Measurements from ENCODE around the gene PDXDC1.
"Not testable (repeated sequence)": the region's sequence is repeated elsewhere in the genome, so short reads cannot be mapped to it uniquely, and the experiment has no call there.

Gene PDXDC1

DNA sequence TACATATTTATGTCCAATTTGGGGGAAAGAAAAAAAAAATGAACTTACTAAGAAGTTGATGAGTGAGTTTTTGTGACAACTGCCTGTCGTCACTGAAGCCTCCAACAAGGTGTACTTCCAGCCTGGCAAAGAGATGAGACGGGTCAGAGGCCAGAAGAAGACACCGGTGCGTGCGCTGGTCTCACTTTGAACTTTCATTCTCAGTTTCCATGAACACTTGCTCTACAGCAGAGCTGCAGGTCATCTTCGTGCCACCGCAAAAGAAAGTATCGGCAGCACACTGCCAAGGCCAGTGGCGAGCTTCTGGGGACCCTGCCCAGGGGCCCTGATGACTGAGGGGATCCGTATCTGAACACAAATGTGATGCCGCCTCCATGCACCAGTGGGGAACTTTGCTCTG, 69.5 kb downstream of the PDXDC1 start:
- no peak for DNase-seq
- H3K27ac Mint-ChIP-seq: no peak overlapping the region
- H3K36me3 Mint-ChIP-seq (ENCODE audit: low read depth): peaks cover 45% of the 10 kb centered on the region
- no peaks in the 10 kb centered on the region for H3K27me3 Mint-ChIP-seq (ENCODE audit: low read depth, poor library complexity)
- H3K4me3 Mint-ChIP-seq: no peak overlapping the region
- TF ChIP-seq, protein P1, sequence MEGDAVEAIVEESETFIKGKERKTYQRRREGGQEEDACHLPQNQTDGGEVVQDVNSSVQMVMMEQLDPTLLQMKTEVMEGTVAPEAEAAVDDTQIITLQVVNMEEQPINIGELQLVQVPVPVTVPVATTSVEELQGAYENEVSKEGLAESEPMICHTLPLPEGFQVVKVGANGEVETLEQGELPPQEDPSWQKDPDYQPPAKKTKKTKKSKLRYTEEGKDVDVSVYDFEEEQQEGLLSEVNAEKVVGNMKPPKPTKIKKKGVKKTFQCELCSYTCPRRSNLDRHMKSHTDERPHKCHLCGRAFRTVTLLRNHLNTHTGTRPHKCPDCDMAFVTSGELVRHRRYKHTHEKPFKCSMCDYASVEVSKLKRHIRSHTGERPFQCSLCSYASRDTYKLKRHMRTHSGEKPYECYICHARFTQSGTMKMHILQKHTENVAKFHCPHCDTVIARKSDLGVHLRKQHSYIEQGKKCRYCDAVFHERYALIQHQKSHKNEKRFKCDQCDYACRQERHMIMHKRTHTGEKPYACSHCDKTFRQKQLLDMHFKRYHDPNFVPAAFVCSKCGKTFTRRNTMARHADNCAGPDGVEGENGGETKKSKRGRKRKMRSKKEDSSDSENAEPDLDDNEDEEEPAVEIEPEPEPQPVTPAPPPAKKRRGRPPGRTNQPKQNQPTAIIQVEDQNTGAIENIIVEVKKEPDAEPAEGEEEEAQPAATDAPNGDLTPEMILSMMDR (IDR thresholded peaks at IDR 0.05): no peak
- peaks cover 6% of the 10 kb centered on the region for H3K4me1 Mint-ChIP-seq
- H3K9me3 Mint-ChIP-seq: no peaks in the 10 kb centered on the region

DNA sequence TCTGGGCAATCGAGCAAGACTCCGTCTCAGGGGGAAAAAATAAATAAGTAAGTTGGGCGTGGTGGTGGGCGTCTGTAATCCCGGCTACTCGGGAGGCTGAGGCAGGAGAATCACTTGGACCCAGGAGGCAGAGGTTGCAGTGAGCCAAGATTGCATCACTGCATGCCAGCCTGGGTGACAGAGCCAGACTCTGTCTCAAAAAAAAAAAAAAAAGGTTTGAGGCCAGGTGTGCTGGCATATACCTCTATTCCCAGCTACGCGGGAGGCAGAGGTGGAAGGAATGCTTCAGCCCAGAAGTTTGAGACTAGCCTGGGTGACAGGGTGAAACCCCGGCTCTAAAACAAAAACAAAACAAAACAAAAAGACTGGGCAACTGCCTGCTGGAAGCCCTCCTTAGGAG, 70.4 kb downstream of the PDXDC1 start:
- not testable (repeated sequence) for DNase-seq; H3K9me3 Mint-ChIP-seq; H3K4me1 Mint-ChIP-seq; H3K27me3 Mint-ChIP-seq (ENCODE audit: low read depth, poor library complexity); H3K4me3 Mint-ChIP-seq
- peak overlapping the region; percentile 5 for H3K27ac Mint-ChIP-seq
- peaks cover 37% of the 10 kb centered on the region for H3K36me3 Mint-ChIP-seq (ENCODE audit: low read depth)

DNA sequence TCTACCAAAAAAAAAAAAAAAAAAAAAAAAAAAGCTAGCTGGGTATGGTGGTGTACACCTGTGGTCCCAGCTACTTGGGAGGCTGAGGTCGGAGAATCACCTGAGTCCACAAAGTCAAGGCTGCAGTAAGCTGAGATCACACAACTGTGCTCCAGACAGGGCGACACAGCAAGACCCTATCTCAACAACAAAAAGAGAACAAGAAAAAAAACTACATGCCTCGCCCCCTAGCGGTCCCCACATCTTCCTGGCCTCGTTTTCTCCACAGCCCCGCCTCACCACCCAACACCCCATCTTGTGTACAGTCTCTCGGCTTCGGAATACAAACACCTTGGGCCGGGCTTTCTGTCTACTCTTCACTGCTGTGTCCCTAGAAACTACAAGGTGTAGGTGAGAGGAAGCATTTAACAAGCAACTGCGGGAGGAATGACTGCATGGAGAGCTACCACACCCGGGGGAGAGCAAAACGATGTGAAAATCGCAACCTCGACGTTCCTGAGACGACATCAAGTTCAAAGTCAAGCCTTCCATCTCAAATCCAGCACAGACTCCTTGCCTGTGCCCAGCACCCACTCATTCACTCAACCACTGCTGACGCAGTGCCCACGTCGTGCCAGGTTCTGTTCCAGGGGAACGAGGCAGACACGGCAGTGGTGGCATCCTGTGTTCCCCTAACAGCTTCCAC, 72.0 kb downstream of the PDXDC1 start:
- Mint-ChIP-seq H3K4me3 (no peak overlapping the region), H3K9me3 (no peaks in the 10 kb centered on the region), H3K36me3 (ENCODE audit: low read depth) (peaks cover 34% of the 10 kb centered on the region), H3K27ac (peak overlapping the region; percentile 77), H3K4me1 (peaks cover 3% of the 10 kb centered on the region), H3K27me3 (ENCODE audit: low read depth, poor library complexity) (peaks cover 3% of the 10 kb centered on the region)
- DNase-seq: no peak
- TF ChIP-seq, protein P1 (IDR thresholded peaks at IDR 0.05): no peak

DNA sequence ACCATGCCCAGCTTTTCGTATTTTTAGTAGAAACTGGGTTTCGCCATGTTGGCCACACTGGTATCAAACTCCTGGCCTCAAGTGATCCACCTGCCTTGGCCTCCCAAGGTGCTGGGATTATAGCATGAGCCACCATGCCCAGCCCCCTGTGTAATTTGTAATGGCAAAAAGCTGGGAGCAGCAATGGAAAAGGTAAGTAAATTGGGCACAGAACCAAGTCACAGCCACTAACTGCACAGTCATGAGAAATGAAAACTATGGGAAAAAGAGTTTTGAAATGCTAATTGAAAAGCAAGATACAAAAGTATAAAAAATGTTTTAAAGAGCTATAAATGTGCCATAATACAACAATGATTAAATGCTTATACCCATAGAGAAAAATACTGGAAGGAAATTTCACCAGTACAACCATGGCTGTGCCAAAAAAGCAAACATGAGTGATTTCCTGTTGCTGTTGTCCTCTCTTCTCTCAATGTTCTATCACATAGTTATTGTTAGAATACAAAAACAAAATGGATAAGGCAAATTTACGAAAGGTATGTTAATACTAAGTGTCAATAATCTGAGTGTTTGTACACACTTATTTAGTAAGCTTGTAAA, 74.9 kb downstream of the PDXDC1 start:
- no peak for DNase-seq
- no peaks in the 10 kb centered on the region for H3K9me3 Mint-ChIP-seq
- TF ChIP-seq, protein P1 (IDR thresholded peaks at IDR 0.05): no peak

DNA sequence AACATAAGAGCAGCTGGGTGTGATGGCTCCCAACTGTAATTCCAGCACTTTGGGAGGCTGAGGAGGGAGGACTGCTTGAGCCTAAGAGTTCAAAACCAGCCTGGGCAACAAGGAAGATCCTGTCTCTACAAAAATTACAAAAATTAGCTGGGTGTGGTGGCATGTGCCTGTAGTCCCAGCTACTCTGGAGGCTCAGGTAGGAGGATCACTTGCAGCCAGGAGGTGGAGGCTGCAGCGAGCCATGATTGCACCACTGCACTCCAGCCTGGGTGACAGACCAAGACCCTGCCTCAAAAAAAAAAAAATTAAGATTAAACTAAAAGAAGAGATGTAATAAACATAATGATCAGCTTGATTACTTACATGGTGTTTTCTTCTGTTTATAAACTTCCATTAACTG, 75.6 kb downstream of the PDXDC1 start:
- H3K9me3 Mint-ChIP-seq; H3K27me3 Mint-ChIP-seq (ENCODE audit: low read depth, poor library complexity); H3K4me3 Mint-ChIP-seq; DNase-seq; H3K27ac Mint-ChIP-seq: not testable (repeated sequence)
- H3K4me1 Mint-ChIP-seq: peaks cover 14% of the 10 kb centered on the region
- H3K36me3 Mint-ChIP-seq (ENCODE audit: low read depth): peaks cover 18% of the 10 kb centered on the region

More for the DNA sequence above, 74.9 kb downstream of the PDXDC1 start:
- Mint-ChIP-seq H3K27ac (no peak overlapping the region), H3K4me1 (peaks cover 9% of the 10 kb centered on the region), H3K4me3 (no peak overlapping the region), H3K36me3 (ENCODE audit: low read depth) (peaks cover 18% of the 10 kb centered on the region), H3K27me3 (ENCODE audit: low read depth, poor library complexity) (peaks cover 3% of the 10 kb centered on the region)

DNA sequence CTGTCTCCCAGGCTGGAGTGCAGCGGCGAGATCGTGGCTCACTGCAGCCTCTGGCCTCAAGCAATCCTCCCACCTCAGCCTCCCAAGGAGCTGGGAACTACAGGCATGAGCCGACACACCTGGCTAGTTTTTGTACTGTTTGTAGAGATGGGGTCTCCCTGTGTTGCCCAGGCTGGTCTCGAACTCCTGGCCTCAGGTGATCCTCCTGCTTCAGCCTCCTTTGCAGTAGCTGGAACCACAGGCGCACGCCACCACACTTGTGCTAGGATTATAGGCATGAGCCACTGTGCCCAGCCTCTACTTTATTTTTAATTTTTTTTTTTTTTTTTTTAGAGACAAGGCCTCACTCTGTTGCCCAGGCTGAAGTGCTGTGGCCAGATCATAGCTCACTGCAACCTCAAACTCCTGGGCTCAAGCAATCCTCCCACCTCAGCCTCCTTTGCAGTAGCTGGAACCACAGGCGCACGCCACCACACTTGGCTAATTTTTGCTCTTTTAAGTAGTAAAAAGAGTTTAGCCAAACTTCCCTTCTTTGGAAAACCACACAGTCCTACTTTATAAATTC, 76.6 kb downstream of the PDXDC1 start:
- DNase-seq: no peak
- Mint-ChIP-seq H3K27ac (no peak overlapping the region), H3K27me3 (ENCODE audit: low read depth, poor library complexity) (peaks cover 3% of the 10 kb centered on the region), H3K9me3 (no peaks in the 10 kb centered on the region), H3K4me3 (no peak overlapping the region), H3K36me3 (ENCODE audit: low read depth) (peaks cover 9% of the 10 kb centered on the region), H3K4me1 (peaks cover 14% of the 10 kb centered on the region)
- TF ChIP-seq, protein P1 (IDR thresholded peaks at IDR 0.05): no peak
